HepG2 (cell line): Measurements from ENCODE around the gene SYT1. TPM values are rescaled to one million over a fixed set of nuclear protein-coding genes. Genes with fewer than 3 reads are reported as not detected.

Source experiments
- ATAC-seq: fragments of 200-7000 bp; cut with Tn5 transposase; 3 replicates; pipeline ENCODE4 v1.9.1; 2020; ENCODE audit warnings: mild to moderate bottlenecking, moderate library complexity
- BruUV-seq: library from RNA; stranded (reverse); fragments of 400-500 nt; replicated peaks from 2 replicates; lab custom pipeline; 2021; lab: Mats Ljungman, UMichigan
- CTCF ChIA-PET: fragments of 300-600 bp; formaldehyde crosslinking; extraction: SDS; loops from one replicate; lab custom pipeline; 2021; ENCODE audit warnings: low total read pairs, inconsistent platforms, low intra/inter-chr PET ratio; lab: Yijun Ruan, JAX
- POLR2A ChIA-PET: fragments of 350-600 bp; sonication (Branson Sonifier 250); formaldehyde crosslinking; loops from one replicate; lab custom pipeline; 2020; ENCODE audit warnings: antibody characterized with exemption, inconsistent platforms; lab: Yijun Ruan, JAX
- DNase-seq: peaks from one replicate; pipeline ENCODE4 v3.0.0-alpha.2; 2015; ENCODE audit warnings: low spot score
- FAIRE-seq: peaks from 3 replicates; lab custom pipeline; 2011; peaks lifted over from hg19 to GRCh38; lab: Jason Lieb, UNC
- H2AFZ ChIP-seq: one replicate; pipeline ENCODE4 v1.6.1; 2011; ENCODE audit warnings: low read length, inconsistent platforms
- H3K27ac ChIP-seq: fragments of 300-600 bp; 3 replicates; pipeline ENCODE4 v1.8.0; 2011; ENCODE audit warnings: mixed run types, mild to moderate bottlenecking, mixed read lengths, low read length, inconsistent platforms; ENCODE audit not compliant: insufficient read depth; ENCODE audit errors: extremely low read length
- H3K27me3 ChIP-seq, 2 experiments: fragments of 200-600 bp in 1 of 2; 2 replicates in 1 of 2; 3 replicates in 1 of 2; pipeline versions ENCODE4 v1.6.0 to v1.8.0; 2011; ENCODE audit warnings: low read length in 2 of 2, mild to moderate bottlenecking in 2 of 2, moderate library complexity in 2 of 2, inconsistent platforms in 1 of 2; ENCODE audit not compliant: insufficient read depth in 2 of 2, control insufficient read depth in 1 of 2
- H3K36me3 ChIP-seq, 2 experiments: fragments of 200-600 bp in 1 of 2; replicated peaks in 1 of 2; 2 replicates in 1 of 2; 3 replicates in 1 of 2; pipeline versions ENCODE4 v1.5.1 to v1.8.0; 2011; ENCODE audit warnings: low read length in 2 of 2, inconsistent platforms in 1 of 2; ENCODE audit not compliant: insufficient read depth in 2 of 2, control insufficient read depth in 1 of 2
- H3K4me1 ChIP-seq: 2 replicates; pipeline ENCODE4 v1.5.1; 2012; ENCODE audit warnings: low read length, inconsistent platforms; ENCODE audit not compliant: insufficient read depth
- H3K4me2 ChIP-seq: 2 replicates; pipeline ENCODE4 v1.6.0; 2011; ENCODE audit warnings: low read depth, low read length, inconsistent platforms
- H3K4me3 ChIP-seq, 3 experiments: fragments of 200-600 bp in 1 of 3; sonication (generic), shearing (Covaris generic) in 1 of 3; replicated peaks in 1 of 3; 2 replicates each; pipeline ENCODE4 v1.5.1; 2011 to 2016; ENCODE audit warnings: low read length in 3 of 3, inconsistent platforms in 2 of 3, low read depth in 2 of 3, mild to moderate bottlenecking in 2 of 3, control low read depth in 1 of 3, mixed read lengths in 1 of 3; ENCODE audit not compliant: insufficient read depth in 1 of 3
- H3K79me2 ChIP-seq: one replicate; pipeline ENCODE4 v1.6.1; 2011; ENCODE audit warnings: low read length, inconsistent platforms; ENCODE audit not compliant: insufficient read depth
- H3K9ac ChIP-seq: 2 replicates; pipeline ENCODE4 v1.6.0; 2011; ENCODE audit warnings: mild to moderate bottlenecking, low read depth, low read length, inconsistent platforms; ENCODE audit not compliant: insufficient read depth
- H3K9me3 ChIP-seq: 2 replicates; pipeline ENCODE4 v1.5.1; 2012; ENCODE audit warnings: mild to moderate bottlenecking, low read length
- H4K20me1 ChIP-seq: 2 replicates; pipeline ENCODE4 v1.6.0; 2011; ENCODE audit warnings: inconsistent platforms, mild to moderate bottlenecking, low read length, moderate library complexity; ENCODE audit not compliant: insufficient read depth
- ATF7 ChIP-seq, 2 experiments: fragments of 450-650 bp in 1 of 2; sonication (generic) in 1 of 2; formaldehyde crosslinking in 1 of 2; IDR thresholded peaks; 2 replicates each; pipeline versions ENCODE4 v1.4.0 to v1.6.1; 2016 to 2020; ENCODE audit warnings: antibody characterized with exemption in 1 of 2, mild to moderate bottlenecking in 1 of 2, missing genetic modification reagents in 1 of 2
- MIER3 ChIP-seq: IDR thresholded peaks from 2 replicates; pipeline ENCODE4 v1.6.1; 2016; ENCODE audit warnings: missing compliant biosample characterization, borderline replicate concordance
- SRF ChIP-seq: IDR thresholded peaks from 2 replicates; pipeline ENCODE4 v1.6.1; 2011; ENCODE audit warnings: mild to moderate bottlenecking, low read depth, low read length, moderate library complexity
- SSRP1 ChIP-seq: IDR thresholded peaks from 2 replicates; pipeline ENCODE4 v1.6.1; 2016; ENCODE audit warnings: control low read depth
- ZBTB42 ChIP-seq: sonication (generic); formaldehyde crosslinking; IDR thresholded peaks from 2 replicates; pipeline ENCODE4 v1.5.0; 2020; ENCODE audit warnings: mild to moderate bottlenecking, missing genetic modification reagents
- ZBTB8A ChIP-seq: sonication (generic); formaldehyde crosslinking; IDR thresholded peaks from 2 replicates; pipeline ENCODE4 v1.4.0; 2020; ENCODE audit warnings: mild to moderate bottlenecking, low read depth, missing genetic modification reagents, borderline replicate concordance
- ZEB1 ChIP-seq: IDR thresholded peaks from 2 replicates; pipeline ENCODE4 v1.6.1; 2012; ENCODE audit warnings: mild to moderate bottlenecking, low read depth, inconsistent platforms; ENCODE audit not compliant: insufficient replicate concordance
- ZNF564 ChIP-seq: sonication (generic); formaldehyde crosslinking; IDR thresholded peaks from 2 replicates; pipeline ENCODE4 v1.8.1; 2023; ENCODE audit warnings: mild to moderate bottlenecking, missing genetic modification reagents
- WGBS: methylation state at CpG from one replicate; pipeline ENCODE4 v1.1.6; 2017; ENCODE audit warnings: low lambda C conversion rate; 5-methylcytosine and 5-hydroxymethylcytosine counted together
- in situ Hi-C: cut with HindIII; loops from 2 replicates; pipeline ENCODE4 v1.10.0; 2017; ENCODE audit warnings: low pct_unique_long_range_greater_than_20kb; ENCODE audit not compliant: extremely low pct_ligation_motif_present
- intact Hi-C: fragments of 100-400 bp; cut with micrococcal nuclease; formaldehyde crosslinking; loops from one replicate; pipeline ENCODE4 v1.10.0; 2022; ENCODE audit not compliant: unreplicated experiment
- polyA plus RNA-seq, 8 experiments: library from polyadenylated mRNA; depleted of rRNA in 3 of 8; stranded (reverse) in 7 of 8; unstranded in 1 of 8; fragments of >200 nt; fragmentation: Illumina TruSeq in 4 of 8; extraction: Trizol in 4 of 8; gene quantifications; 2 replicates each; pipeline versions ENCODE4 v1.2.1 to v1.2.3, GENCODE V29; 2011 to 2016; ENCODE audit warnings: low read depth in 4 of 8, missing spikeins in 1 of 8, mixed read lengths in 1 of 8; ENCODE audit not compliant: insufficient read depth in 1 of 8
- total RNA-seq, 5 experiments: library from RNA; depleted of rRNA; stranded (reverse); fragments of >200 nt; fragmentation: Illumina TruSeq; extraction: Trizol; gene quantifications; 2 replicates each; pipeline ENCODE4 v1.2.3, GENCODE V29; 2016; ENCODE audit warnings: low read depth in 1 of 5
- TF ChIP-seq, protein P1 (sequence below): sonication (generic); formaldehyde crosslinking; IDR thresholded peaks from 2 replicates; pipeline ENCODE4 v1.4.0; 2020; ENCODE audit warnings: mild to moderate bottlenecking, low read depth, missing genetic modification reagents
- TF ChIP-seq, protein P2 (sequence below): sonication (generic); formaldehyde crosslinking; IDR thresholded peaks from 2 replicates; pipeline ENCODE4 v1.4.0; 2020; ENCODE audit warnings: low read depth, missing genetic modification reagents

Gene SYT1
- total and polyA plus RNA-seq, 2 of the 13 experiments (the other 11 are each of a cell fraction or from before 2014, with no cell fraction given), result not detected

DNA sequence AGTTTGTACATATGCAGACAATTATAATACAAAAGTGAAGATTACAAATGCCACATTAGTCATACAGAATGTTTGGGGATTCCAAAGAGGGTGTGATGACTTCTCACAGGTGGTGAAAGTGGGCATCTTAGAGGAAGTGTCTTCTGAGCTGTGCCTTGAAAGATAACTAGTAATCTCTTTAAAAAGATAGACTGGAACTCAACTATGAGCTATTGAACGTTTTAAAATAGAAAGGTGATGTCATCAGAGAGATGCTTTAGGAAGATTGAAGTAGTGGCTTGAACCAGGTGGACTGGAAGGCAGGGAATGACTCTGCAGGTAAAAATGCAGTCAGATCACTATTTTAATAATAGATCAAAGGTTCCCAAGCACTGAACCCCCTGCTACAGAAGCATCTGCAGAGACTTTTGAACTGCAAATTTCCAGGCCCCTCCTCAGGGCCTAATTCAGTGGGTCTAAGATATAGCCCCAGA lies 50.3 kb downstream of the SYT1 start:
- TF ChIP-seq ATF7 (IDR thresholded peaks at IDR 0.05) (peak; percentile 58), ATF7 (CRISPR knock-in tag; IDR thresholded peaks at IDR 0.05) (no peak), ZEB1 (no peak)
- no peak overlapping the region for H3K27ac ChIP-seq
- H3K4me2 ChIP-seq, result no peak overlapping the region
- no peak overlapping the region for H3K9ac ChIP-seq
- ChIA-PET CTCF (no interaction called here), POLR2A (no interaction called here)
- ATAC-seq, result no peak
- in situ Hi-C loops, result no loop called here
- DNase-seq, result no peak
- no peak for FAIRE-seq
- no peaks in the 10 kb centered on the region for H3K79me2 ChIP-seq
- no TSS peak for BruUV-seq
- no peak overlapping the region for H3K4me3 ChIP-seq
- no peaks in the 10 kb centered on the region for H3K9me3 ChIP-seq
- H3K36me3 ChIP-seq, result no peaks in the 10 kb centered on the region
- H2AFZ ChIP-seq, result no peak overlapping the region
- H4K20me1 ChIP-seq, result 0 out of 2 replicates have a peak, but pooled peaks cover 2% of the 10 kb centered on the region
- 0% methylated on average over 1 of the region's 1 CpG for WGBS
- intact Hi-C loops, result loop anchor here (5.0 kb wide), 1 partner anchor 1117 kb away; no protein-coding TSS in a partner anchor
- no peaks in the 10 kb centered on the region for H3K27me3 ChIP-seq
- no peaks in the 10 kb centered on the region for H3K4me1 ChIP-seq

DNA sequence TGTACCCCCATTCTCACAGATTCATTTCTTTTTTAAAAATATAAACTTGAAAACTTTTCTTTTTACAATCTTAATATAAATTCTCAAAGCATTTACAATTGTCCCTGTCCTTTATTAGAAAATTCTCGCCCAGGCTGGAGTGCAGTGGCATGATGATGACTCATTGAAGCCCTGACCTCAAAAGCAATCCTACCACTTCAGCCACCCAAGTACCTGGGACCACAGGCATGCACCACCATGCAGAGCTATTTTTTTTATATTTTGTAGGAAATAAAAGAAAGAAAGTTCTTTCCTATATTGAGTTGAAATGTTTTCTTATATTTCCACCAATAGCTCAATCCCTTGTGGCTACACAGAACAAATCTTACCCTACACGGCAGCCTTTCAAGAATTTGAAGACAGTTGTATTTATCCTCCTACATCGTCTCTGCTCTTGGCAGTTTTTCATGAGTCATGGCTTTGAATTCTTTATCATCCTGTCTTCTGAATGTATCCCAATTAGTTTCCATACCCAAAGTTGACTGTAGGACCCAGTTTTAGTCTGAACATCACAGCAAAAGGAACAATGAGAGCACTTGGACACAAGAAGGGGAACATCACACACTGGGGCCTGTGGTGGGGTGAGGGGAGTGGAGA lies 52.4 kb downstream of the SYT1 start:
- no peak for ATAC-seq
- TF ChIP-seq, protein P1, sequence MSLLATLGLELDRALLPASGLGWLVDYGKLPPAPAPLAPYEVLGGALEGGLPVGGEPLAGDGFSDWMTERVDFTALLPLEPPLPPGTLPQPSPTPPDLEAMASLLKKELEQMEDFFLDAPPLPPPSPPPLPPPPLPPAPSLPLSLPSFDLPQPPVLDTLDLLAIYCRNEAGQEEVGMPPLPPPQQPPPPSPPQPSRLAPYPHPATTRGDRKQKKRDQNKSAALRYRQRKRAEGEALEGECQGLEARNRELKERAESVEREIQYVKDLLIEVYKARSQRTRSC (CRISPR knock-in tag), result no peak
- TF ChIP-seq ZBTB42 (CRISPR knock-in tag) (no peak), SSRP1 (CRISPR knock-in tag) (no peak), ZBTB8A (no peak), MIER3 (CRISPR knock-in tag) (no peak), SRF (no peak), ZNF564 (no peak)
- TF ChIP-seq, protein P2, sequence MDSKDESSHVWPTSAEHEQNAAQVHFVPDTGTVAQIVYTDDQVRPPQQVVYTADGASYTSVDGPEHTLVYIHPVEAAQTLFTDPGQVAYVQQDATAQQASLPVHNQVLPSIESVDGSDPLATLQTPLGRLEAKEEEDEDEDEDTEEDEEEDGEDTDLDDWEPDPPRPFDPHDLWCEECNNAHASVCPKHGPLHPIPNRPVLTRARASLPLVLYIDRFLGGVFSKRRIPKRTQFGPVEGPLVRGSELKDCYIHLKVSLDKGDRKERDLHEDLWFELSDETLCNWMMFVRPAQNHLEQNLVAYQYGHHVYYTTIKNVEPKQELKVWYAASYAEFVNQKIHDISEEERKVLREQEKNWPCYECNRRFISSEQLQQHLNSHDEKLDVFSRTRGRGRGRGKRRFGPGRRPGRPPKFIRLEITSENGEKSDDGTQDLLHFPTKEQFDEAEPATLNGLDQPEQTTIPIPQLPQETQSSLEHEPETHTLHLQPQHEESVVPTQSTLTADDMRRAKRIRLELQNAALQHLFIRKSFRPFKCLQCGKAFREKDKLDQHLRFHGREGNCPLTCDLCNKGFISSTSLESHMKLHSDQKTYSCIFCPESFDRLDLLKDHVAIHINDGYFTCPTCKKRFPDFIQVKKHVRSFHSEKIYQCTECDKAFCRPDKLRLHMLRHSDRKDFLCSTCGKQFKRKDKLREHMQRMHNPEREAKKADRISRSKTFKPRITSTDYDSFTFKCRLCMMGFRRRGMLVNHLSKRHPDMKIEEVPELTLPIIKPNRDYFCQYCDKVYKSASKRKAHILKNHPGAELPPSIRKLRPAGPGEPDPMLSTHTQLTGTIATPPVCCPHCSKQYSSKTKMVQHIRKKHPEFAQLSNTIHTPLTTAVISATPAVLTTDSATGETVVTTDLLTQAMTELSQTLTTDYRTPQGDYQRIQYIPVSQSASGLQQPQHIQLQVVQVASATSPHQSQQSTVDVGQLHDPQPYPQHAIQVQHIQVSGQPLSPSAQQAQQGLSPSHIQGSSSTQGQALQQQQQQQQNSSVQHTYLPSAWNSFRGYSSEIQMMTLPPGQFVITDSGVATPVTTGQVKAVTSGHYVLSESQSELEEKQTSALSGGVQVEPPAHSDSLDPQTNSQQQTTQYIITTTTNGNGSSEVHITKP (CRISPR knock-in tag), result no peak

More for the DNA sequence above, 52.4 kb downstream of the SYT1 start:
- intact Hi-C loops, result loop anchor here (5.0 kb wide), 1 partner anchor 1115 kb away; no protein-coding TSS in a partner anchor
- Histone ChIP-seq H3K4me3 (no peak overlapping the region), H3K9ac (no peak overlapping the region), H3K27ac (no peak overlapping the region), H3K36me3 (no peaks in the 10 kb centered on the region), H3K4me2 (no peak overlapping the region), H3K9me3 (no peaks in the 10 kb centered on the region), H2AFZ (no peak overlapping the region), H3K79me2 (no peaks in the 10 kb centered on the region), H3K27me3 (no peaks in the 10 kb centered on the region), H3K4me1 (no peaks in the 10 kb centered on the region), H4K20me1 (0 out of 2 replicates have a peak, but pooled peaks cover 2% of the 10 kb centered on the region)
- no TSS peak for BruUV-seq
- ChIA-PET POLR2A (no interaction called here), CTCF (no interaction called here)
- 0% methylated on average over 3 of the region's 3 CpGs for WGBS
- in situ Hi-C loops, result no loop called here
- DNase-seq, result no peak
- no peak for FAIRE-seq
